Transverse colon (tissue), 4 donors: ENCODE results near the gene CEP250. TPM values are rescaled to one million over a fixed set of nuclear protein-coding genes. Genes with fewer than 3 reads are reported as not detected.

Experiments used
- DNase-seq: peaks from one replicate; pipeline ENCODE4 v3.0.0-alpha.2; 2019
- H3K27ac ChIP-seq, 4 donors: fragments of 200-600 bp; sonication (generic); 2 replicates each; pipeline ENCODE4 v1.5.1; 2016 to 2018; ENCODE audit warnings: inconsistent platforms in 4 of 4
- H3K27me3 ChIP-seq: fragments of 200-600 bp; sonication (generic); 2 replicates; pipeline ENCODE4 v1.5.1; 2017; ENCODE audit warnings: inconsistent platforms
- H3K36me3 ChIP-seq, 4 donors: fragments of 200-600 bp; sonication (generic); 2 replicates each; pipeline ENCODE4 v1.5.1; 2017 to 2019; ENCODE audit warnings: inconsistent platforms in 4 of 4
- H3K4me1 ChIP-seq, 4 donors: fragments of 200-600 bp; sonication (generic); 2 replicates each; pipeline ENCODE4 v1.5.1; 2017 to 2020; ENCODE audit warnings: inconsistent platforms in 4 of 4
- H3K4me3 ChIP-seq, 4 donors: fragments of 200-600 bp; sonication (generic); 1 replicate in 1 of 4; 2 replicates in 3 of 4; pipeline versions ENCODE4 v1.5.1 to v1.6.1; 2017 to 2019; ENCODE audit warnings: inconsistent platforms in 4 of 4
- H3K9me3 ChIP-seq, 2 donors: fragments of 200-600 bp; sonication (generic); 2 replicates each; pipeline ENCODE4 v1.5.1; 2017 to 2019; ENCODE audit warnings: inconsistent platforms in 2 of 2
- CTCF ChIP-seq, 5 experiments: fragments of 200-600 bp in 3 of 5; fragments of 450-650 bp in 2 of 5; sonication (generic) in 3 of 5; IDR thresholded peaks; 1 replicate in 2 of 5; 2 replicates in 3 of 5; pipeline ENCODE4 v1.5.1; 2016 to 2017; ENCODE audit warnings: antibody characterized with exemption in 5 of 5, inconsistent platforms in 3 of 5, mild to moderate bottlenecking in 2 of 5, moderate library complexity in 1 of 5
- EP300 ChIP-seq: sonication (generic); formaldehyde crosslinking; IDR thresholded peaks from one replicate; pipeline ENCODE4 v1.6.1; 2017; ENCODE audit warnings: antibody characterized with exemption, low read depth
- POLR2A ChIP-seq: fragments of 450-650 bp; IDR thresholded peaks from one replicate; pipeline ENCODE4 v1.6.1; 2016; ENCODE audit warnings: antibody characterized with exemption, mild to moderate bottlenecking, moderate library complexity
- POLR2AphosphoS5 ChIP-seq, 3 donors: sonication (generic); formaldehyde crosslinking; IDR thresholded peaks; one replicate each; pipeline ENCODE4 v1.6.1; 2016; ENCODE audit warnings: antibody characterized with exemption in 3 of 3
- WGBS, 2 donors: methylation state at CpG; one replicate each; pipeline ENCODE4 v1.1.5; 2018; ENCODE audit warnings: low coverage in 1 of 2; 5-methylcytosine and 5-hydroxymethylcytosine counted together
- in situ Hi-C, 4 donors: fragments of 200-750 bp; cut with MboI; loops; one replicate each; pipeline versions ENCODE4 v1.15.0 to v1.15.1; 2017; ENCODE audit warnings: low sequenced_read_pairs in 3 of 4, low pct_ligation_motif_present in 1 of 4, low pct_unique_long_range_greater_than_20kb in 1 of 4
- intact Hi-C: fragments of 100-400 bp; cut with DNase I; formaldehyde crosslinking; loops from one replicate; pipeline ENCODE4 v1.15.1; 2023; ENCODE audit warnings: low total_unique reads
- total RNA-seq, 4 donors: library from RNA; depleted of rRNA; stranded (reverse); fragments of >200 nt; gene quantifications; one replicate each; pipeline ENCODE4 v1.1.0, GENCODE V29; 2016

The CEP250 gene
- total RNA-seq, 4 donors from 2014 or later = 22.8 to 38.6 (median 28.7) TPM

- 93 to 100% methylated on average over 1 to 2 of the region's 2 CpGs for WGBS, 2 donors
- Histone ChIP-seq H3K27ac (no peak overlapping the region), H3K36me3 (peaks cover 0 to 25% (median 8%) of the 10 kb centered on the region in 4 donors), H3K4me3 (no peak overlapping the region), H3K27me3 (no peaks in the 10 kb centered on the region), H3K9me3 (no peaks in the 10 kb centered on the region), H3K4me1 (no peaks in the 10 kb centered on the region)
- intact Hi-C loops (loop anchor here (1.0 kb wide), 1 partner anchor 41 kb away; no protein-coding TSS in a partner anchor), in situ Hi-C loops (no loop called here)
- DNase-seq = peak; percentile 30
- no peak for TF ChIP-seq POLR2A
- TF ChIP-seq CTCF (IDR thresholded peaks at IDR 0.05) = peak; percentile 27 to 58 (median 43)
- no peak for TF ChIP-seq EP300
- TF ChIP-seq POLR2AphosphoS5 (IDR thresholded peaks at IDR 0.05) = no peak
Measured at GRCh38 chr20:35511814-35512420, 56.5 kb downstream of the CEP250 start.

GRCh38 chr20:35514371-35514932 is 59.1 kb downstream of the CEP250 start:
- 90% methylated on average over 11 of the region's 11 CpGs; no CpG with 5 or more reads in 1 of the 2 donors for WGBS, 2 donors
- Histone ChIP-seq H3K9me3 (no peaks in the 10 kb centered on the region), H3K27ac (no peak overlapping the region), H3K36me3 (peaks cover 0 to 16% (median 8%) of the 10 kb centered on the region in 4 donors), H3K4me3 (no peak overlapping the region), H3K27me3 (no peaks in the 10 kb centered on the region), H3K4me1 (no peaks in the 10 kb centered on the region)
- DNase-seq = no peak
- intact Hi-C loops = no loop called here
- no peak for TF ChIP-seq EP300
- no peak for TF ChIP-seq CTCF (IDR thresholded peaks at IDR 0.05)
- no peak for TF ChIP-seq POLR2A
- no peak for TF ChIP-seq POLR2AphosphoS5 (IDR thresholded peaks at IDR 0.05)
- in situ Hi-C loops = no loop called here

GRCh38 chr20:35515341-35515740 is 59.9 kb downstream of the CEP250 start:
- no peaks in the 10 kb centered on the region for H3K9me3 ChIP-seq
- H3K36me3 ChIP-seq = peaks cover 0 to 11% (median 4%) of the 10 kb centered on the region in 4 donors
- in situ Hi-C loops = no loop called here
- H3K27me3 ChIP-seq = no peaks in the 10 kb centered on the region
- no peak overlapping the region for H3K4me3 ChIP-seq
- intact Hi-C loops = no loop called here
- H3K4me1 ChIP-seq = no peaks in the 10 kb centered on the region
- WGBS, 2 donors = 90% methylated on average over 4 of the region's 4 CpGs; no CpG with 5 or more reads in 1 of the 2 donors
- no peak overlapping the region for H3K27ac ChIP-seq
- TF ChIP-seq EP300 (no peak), POLR2A (no peak), POLR2AphosphoS5 (IDR thresholded peaks at IDR 0.05) (no peak), CTCF (IDR thresholded peaks at IDR 0.05) (no peak)
- no peak for DNase-seq

GRCh38 chr20:35515949-35516645 is 60.7 kb downstream of the CEP250 start:
- in situ Hi-C loops = no loop called here
- H3K27ac ChIP-seq = no peak overlapping the region
- H3K4me3 ChIP-seq = no peak overlapping the region
- no peaks in the 10 kb centered on the region for H3K9me3 ChIP-seq
- TF ChIP-seq POLR2AphosphoS5 (IDR thresholded peaks at IDR 0.05) = no peak
- no peak for TF ChIP-seq EP300
- no peak for TF ChIP-seq CTCF (IDR thresholded peaks at IDR 0.05)
- H3K27me3 ChIP-seq = no peaks in the 10 kb centered on the region
- no peak for DNase-seq
- no peaks in the 10 kb centered on the region for H3K4me1 ChIP-seq
- H3K36me3 ChIP-seq = peaks cover 0 to 10% (median 2%) of the 10 kb centered on the region in 4 donors
- intact Hi-C loops = no loop called here
- 77 to 94% methylated on average over 2 to 3 of the region's 3 CpGs for WGBS, 2 donors
